OCI-LY7 (cell line): Measurements from ENCODE around the gene NUCB1. TPM values are rescaled to one million over a fixed set of nuclear protein-coding genes. Genes with fewer than 3 reads are reported as not detected.

ENCODE experiments used
- BruUV-seq: library from RNA; stranded (reverse); fragments of 400-500 nt; replicated peaks from 2 replicates; lab custom pipeline; 2021; lab: Mats Ljungman, UMichigan
- CTCF ChIA-PET: fragments of 300-600 bp; sonication (Branson Sonifier 250); formaldehyde crosslinking; loops from one replicate; lab custom pipeline; 2022; ENCODE audit warnings: antibody characterized with exemption; ENCODE audit not compliant: unreplicated experiment; lab: Charles Lee
- POLR2A ChIA-PET: fragments of 300-600 bp; sonication (Branson Sonifier 250); formaldehyde crosslinking; loops from one replicate; lab custom pipeline; 2022; ENCODE audit warnings: antibody characterized with exemption; lab: Charles Lee
- DNase-seq: peaks from one replicate; pipeline ENCODE4 v3.0.0-alpha.2; 2015; ENCODE audit warnings: low spot score
- H2AFZ ChIP-seq: fragments of 200-600 bp; sonication (generic), shearing (Covaris generic); 2 replicates; pipeline ENCODE4 v1.6.1; 2014; ENCODE audit warnings: mild to moderate bottlenecking, antibody characterized with exemption, low read length, moderate library complexity
- H3K27ac ChIP-seq: fragments of 200-600 bp; sonication (generic); 2 replicates; pipeline ENCODE4 v1.5.1; 2014; ENCODE audit warnings: mixed run types, low read depth, mild to moderate bottlenecking, moderate library complexity, low read length, inconsistent platforms; ENCODE audit not compliant: poor library complexity, severe bottlenecking
- H3K36me3 ChIP-seq: fragments of 200-600 bp; sonication (generic); 2 replicates; pipeline ENCODE4 v1.6.1; 2014; ENCODE audit warnings: mild to moderate bottlenecking, antibody characterized with exemption, low read length, moderate library complexity, mixed read lengths; ENCODE audit not compliant: insufficient read depth
- H3K4me1 ChIP-seq: fragments of 200-600 bp; sonication (generic); 2 replicates; pipeline ENCODE4 v1.5.1; 2014; ENCODE audit warnings: mild to moderate bottlenecking, low read length; ENCODE audit not compliant: insufficient read depth, poor library complexity, severe bottlenecking
- H3K4me2 ChIP-seq: fragments of 200-600 bp; sonication (generic); 2 replicates; pipeline ENCODE4 v1.6.1; 2014; ENCODE audit warnings: mild to moderate bottlenecking, low read length
- H3K4me3 ChIP-seq: fragments of 200-600 bp; sonication (generic); 2 replicates; pipeline ENCODE4 v1.5.1; 2014; ENCODE audit warnings: mild to moderate bottlenecking, low read depth, low read length; ENCODE audit not compliant: poor library complexity, severe bottlenecking
- H3K79me2 ChIP-seq: fragments of 200-600 bp; sonication (generic); 2 replicates; pipeline ENCODE4 v1.6.1; 2016; ENCODE audit warnings: low read depth, mild to moderate bottlenecking, low read length, moderate library complexity, mixed read lengths; ENCODE audit not compliant: insufficient read depth
- H3K9me2 ChIP-seq: fragments of 200-600 bp; sonication (generic); 2 replicates; pipeline ENCODE4 v1.6.1; 2016; ENCODE audit warnings: mild to moderate bottlenecking, low read length, mixed read lengths; ENCODE audit not compliant: insufficient read depth
- H3K9me3 ChIP-seq: fragments of 200-600 bp; sonication (generic); 2 replicates; pipeline ENCODE4 v1.6.1; 2014; ENCODE audit warnings: mild to moderate bottlenecking, mixed run types, low read length, mixed read lengths
- H4K20me1 ChIP-seq: fragments of 200-600 bp; sonication (generic); 2 replicates; pipeline ENCODE4 v1.6.1; 2014; ENCODE audit warnings: mild to moderate bottlenecking, antibody characterized with exemption, low read length, moderate library complexity, mixed read lengths; ENCODE audit not compliant: insufficient read depth
- EZH2phosphoT487 ChIP-seq: fragments of 200-600 bp; sonication (generic); IDR thresholded peaks from 2 replicates; pipeline ENCODE4 v1.6.1; 2018; ENCODE audit warnings: low read depth, borderline replicate concordance, mild to moderate bottlenecking, mixed run types, antibody characterized with exemption, low read length, moderate library complexity, mixed read lengths
- intact Hi-C: fragments of 100-400 bp; cut with micrococcal nuclease; formaldehyde crosslinking; loops from one replicate; pipeline ENCODE4 v1.10.0; 2022; ENCODE audit not compliant: unreplicated experiment
- total RNA-seq, 2 experiments: library from RNA; depleted of rRNA in 1 of 2; stranded (reverse); fragments of >200 nt in 1 of 2; shearing (Covaris generic) in 1 of 2; gene quantifications; 2 replicates each; pipeline ENCODE4 v1.2.3, GENCODE V29; 2014 to 2022
- TF ChIP-seq, protein P1 (sequence below): fragments of 200-600 bp; sonication (generic); conservative IDR thresholded peaks from 2 replicates; pipeline ENCODE4 v1.5.1; 2014; ENCODE audit warnings: mild to moderate bottlenecking, antibody characterized with exemption, low read length, moderate library complexity, mixed read lengths

NUCB1 gene
- total RNA-seq, 2 experiments from 2014 or later: 73.6 to 88.7 TPM

DNA sequence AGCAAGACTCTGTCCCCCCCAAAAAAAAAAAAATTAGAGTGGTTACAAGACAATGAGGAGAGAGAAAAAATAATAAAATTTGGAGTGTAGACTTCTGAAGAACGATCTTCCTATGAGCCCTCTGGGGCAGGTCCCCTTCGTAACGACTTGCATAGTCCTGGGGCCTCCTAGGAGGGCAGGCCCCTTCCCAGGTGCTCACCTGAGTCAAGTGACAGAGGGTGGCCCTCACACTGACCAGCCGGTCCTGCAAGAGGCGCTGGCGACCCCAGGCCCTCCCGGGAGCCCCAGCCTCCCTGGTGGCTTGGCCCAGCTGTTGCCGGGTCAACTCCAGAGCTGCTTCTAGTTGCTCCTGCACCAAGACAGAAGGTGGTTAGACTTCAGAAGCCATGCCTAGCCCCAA is 46.6 kb upstream of the NUCB1 start:
- H3K36me3 ChIP-seq: no peaks in the 10 kb centered on the region
- H2AFZ ChIP-seq: no peak overlapping the region
- H4K20me1 ChIP-seq: no peaks in the 10 kb centered on the region
- POLR2A ChIA-PET: no interaction called here
- no peak for DNase-seq
- no peaks in the 10 kb centered on the region for H3K79me2 ChIP-seq
- no peak overlapping the region for H3K4me3 ChIP-seq
- H3K27ac ChIP-seq: no peak overlapping the region
- CTCF ChIA-PET: no interaction called here
- intact Hi-C loops: no loop called here
- H3K9me3 ChIP-seq: no peaks in the 10 kb centered on the region
- TF ChIP-seq, protein P1, sequence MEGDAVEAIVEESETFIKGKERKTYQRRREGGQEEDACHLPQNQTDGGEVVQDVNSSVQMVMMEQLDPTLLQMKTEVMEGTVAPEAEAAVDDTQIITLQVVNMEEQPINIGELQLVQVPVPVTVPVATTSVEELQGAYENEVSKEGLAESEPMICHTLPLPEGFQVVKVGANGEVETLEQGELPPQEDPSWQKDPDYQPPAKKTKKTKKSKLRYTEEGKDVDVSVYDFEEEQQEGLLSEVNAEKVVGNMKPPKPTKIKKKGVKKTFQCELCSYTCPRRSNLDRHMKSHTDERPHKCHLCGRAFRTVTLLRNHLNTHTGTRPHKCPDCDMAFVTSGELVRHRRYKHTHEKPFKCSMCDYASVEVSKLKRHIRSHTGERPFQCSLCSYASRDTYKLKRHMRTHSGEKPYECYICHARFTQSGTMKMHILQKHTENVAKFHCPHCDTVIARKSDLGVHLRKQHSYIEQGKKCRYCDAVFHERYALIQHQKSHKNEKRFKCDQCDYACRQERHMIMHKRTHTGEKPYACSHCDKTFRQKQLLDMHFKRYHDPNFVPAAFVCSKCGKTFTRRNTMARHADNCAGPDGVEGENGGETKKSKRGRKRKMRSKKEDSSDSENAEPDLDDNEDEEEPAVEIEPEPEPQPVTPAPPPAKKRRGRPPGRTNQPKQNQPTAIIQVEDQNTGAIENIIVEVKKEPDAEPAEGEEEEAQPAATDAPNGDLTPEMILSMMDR: no peak
- TF ChIP-seq EZH2phosphoT487: no peak
- no TSS peak for BruUV-seq
- H3K4me1 ChIP-seq: no peaks in the 10 kb centered on the region
- no peaks in the 10 kb centered on the region for H3K9me2 ChIP-seq
- no peak overlapping the region for H3K4me2 ChIP-seq

DNA sequence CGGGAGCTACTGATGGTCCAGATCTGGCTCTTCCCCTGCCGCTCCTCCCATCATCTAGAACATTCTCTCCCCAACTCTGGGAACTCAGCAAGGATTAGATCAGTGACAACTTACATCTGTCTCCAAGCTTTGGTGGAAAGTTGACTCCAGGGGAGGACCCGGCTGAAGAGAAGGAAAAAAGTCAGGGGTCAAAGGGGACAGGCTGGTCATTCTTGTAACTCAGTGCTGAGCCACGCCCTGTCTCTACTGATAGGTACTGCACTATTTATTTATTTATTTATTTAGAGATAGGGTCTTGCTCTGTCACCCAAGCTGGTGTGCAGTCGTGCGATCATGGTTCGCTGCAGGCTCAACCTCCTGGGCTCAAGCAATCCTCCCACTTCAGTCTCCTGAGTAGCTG is 46.0 kb upstream of the NUCB1 start:
- ChIA-PET POLR2A (no interaction called here), CTCF (no interaction called here)
- H3K9me2 ChIP-seq: no peaks in the 10 kb centered on the region
- H3K79me2 ChIP-seq: no peaks in the 10 kb centered on the region
- no peaks in the 10 kb centered on the region for H3K36me3 ChIP-seq
- H2AFZ ChIP-seq: no peak overlapping the region
- no peaks in the 10 kb centered on the region for H3K9me3 ChIP-seq
- no TSS peak for BruUV-seq
- no peak overlapping the region for H3K4me2 ChIP-seq
- H3K27ac ChIP-seq: no peak overlapping the region
- TF ChIP-seq, protein P1: no peak
- no peak for TF ChIP-seq EZH2phosphoT487
- H3K4me3 ChIP-seq: no peak overlapping the region
- intact Hi-C loops: no loop called here
- no peaks in the 10 kb centered on the region for H4K20me1 ChIP-seq
- H3K4me1 ChIP-seq: peaks cover 5% of the 10 kb centered on the region
- DNase-seq: no peak

DNA sequence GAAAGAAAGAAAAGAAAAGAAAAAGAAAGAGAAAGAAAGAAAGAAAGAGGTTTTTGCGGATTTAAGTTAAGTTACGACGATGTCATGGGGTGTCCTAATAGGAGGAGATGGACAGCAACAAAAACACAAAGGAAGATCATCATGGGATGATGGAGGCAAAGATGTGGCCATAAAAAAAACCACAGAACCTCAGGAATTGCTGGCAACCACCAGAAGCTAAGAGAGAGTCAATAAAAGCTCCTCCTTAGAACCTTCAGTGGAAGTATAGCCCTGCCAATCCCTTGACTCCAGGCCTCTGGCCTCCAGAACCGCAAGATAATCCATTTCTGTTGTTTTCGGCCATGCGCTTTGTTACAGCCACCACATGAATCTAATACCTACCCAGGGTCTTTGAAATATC is 43.2 kb upstream of the NUCB1 start:
- no peak for DNase-seq
- Histone ChIP-seq H4K20me1 (no peaks in the 10 kb centered on the region), H3K4me1 (peaks cover 12% of the 10 kb centered on the region), H3K4me3 (no peak overlapping the region), H3K9me3 (no peaks in the 10 kb centered on the region), H3K4me2 (no peak overlapping the region), H3K9me2 (no peaks in the 10 kb centered on the region), H3K79me2 (no peaks in the 10 kb centered on the region), H2AFZ (no peak overlapping the region), H3K27ac (no peak overlapping the region), H3K36me3 (no peaks in the 10 kb centered on the region)
- TF ChIP-seq, protein P1: no peak
- no peak for TF ChIP-seq EZH2phosphoT487
- ChIA-PET CTCF (no interaction called here), POLR2A (interaction anchor here (0.7 kb wide), 1 partner anchor 67 kb away, joined by 8 read pairs; no protein-coding TSS in a partner anchor)
- BruUV-seq: no TSS peak
- intact Hi-C loops: no loop called here
